ENCODE data around the gene PTPN5.

DNA sequence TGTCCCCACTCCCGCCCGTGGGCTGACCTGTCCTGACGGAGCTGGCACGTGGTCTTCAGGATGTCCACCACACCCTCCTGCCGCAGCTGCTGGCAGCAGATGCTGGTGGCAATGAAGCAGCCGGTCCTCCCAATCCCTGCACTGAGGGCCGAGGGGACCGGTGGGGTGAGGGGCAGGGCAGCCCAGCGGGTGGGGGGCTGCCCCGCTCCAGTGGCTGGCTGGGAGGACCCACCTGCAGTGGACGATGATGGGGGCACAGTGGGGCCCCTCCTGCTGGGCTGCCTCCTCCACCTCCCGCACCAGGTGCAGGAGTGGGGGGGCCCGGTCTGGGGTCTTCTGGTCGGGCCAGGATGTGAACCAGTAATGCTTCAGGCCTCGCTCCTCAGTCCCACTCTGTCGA lies 62.2 kb downstream of the PTPN5 start:
- TF ChIP-seq, protein P1, sequence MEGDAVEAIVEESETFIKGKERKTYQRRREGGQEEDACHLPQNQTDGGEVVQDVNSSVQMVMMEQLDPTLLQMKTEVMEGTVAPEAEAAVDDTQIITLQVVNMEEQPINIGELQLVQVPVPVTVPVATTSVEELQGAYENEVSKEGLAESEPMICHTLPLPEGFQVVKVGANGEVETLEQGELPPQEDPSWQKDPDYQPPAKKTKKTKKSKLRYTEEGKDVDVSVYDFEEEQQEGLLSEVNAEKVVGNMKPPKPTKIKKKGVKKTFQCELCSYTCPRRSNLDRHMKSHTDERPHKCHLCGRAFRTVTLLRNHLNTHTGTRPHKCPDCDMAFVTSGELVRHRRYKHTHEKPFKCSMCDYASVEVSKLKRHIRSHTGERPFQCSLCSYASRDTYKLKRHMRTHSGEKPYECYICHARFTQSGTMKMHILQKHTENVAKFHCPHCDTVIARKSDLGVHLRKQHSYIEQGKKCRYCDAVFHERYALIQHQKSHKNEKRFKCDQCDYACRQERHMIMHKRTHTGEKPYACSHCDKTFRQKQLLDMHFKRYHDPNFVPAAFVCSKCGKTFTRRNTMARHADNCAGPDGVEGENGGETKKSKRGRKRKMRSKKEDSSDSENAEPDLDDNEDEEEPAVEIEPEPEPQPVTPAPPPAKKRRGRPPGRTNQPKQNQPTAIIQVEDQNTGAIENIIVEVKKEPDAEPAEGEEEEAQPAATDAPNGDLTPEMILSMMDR (IDR thresholded peaks at IDR 0.05; ENCODE audit: insufficient read depth, low read length) = no peak
- TF ChIP-seq POLR2AphosphoS5 (IDR thresholded peaks at IDR 0.05; ENCODE audit: low read depth) (no peak), GABPA (IDR thresholded peaks at IDR 0.05; ENCODE audit: low read depth) (no peak)
- TF ChIP-seq, protein P2, sequence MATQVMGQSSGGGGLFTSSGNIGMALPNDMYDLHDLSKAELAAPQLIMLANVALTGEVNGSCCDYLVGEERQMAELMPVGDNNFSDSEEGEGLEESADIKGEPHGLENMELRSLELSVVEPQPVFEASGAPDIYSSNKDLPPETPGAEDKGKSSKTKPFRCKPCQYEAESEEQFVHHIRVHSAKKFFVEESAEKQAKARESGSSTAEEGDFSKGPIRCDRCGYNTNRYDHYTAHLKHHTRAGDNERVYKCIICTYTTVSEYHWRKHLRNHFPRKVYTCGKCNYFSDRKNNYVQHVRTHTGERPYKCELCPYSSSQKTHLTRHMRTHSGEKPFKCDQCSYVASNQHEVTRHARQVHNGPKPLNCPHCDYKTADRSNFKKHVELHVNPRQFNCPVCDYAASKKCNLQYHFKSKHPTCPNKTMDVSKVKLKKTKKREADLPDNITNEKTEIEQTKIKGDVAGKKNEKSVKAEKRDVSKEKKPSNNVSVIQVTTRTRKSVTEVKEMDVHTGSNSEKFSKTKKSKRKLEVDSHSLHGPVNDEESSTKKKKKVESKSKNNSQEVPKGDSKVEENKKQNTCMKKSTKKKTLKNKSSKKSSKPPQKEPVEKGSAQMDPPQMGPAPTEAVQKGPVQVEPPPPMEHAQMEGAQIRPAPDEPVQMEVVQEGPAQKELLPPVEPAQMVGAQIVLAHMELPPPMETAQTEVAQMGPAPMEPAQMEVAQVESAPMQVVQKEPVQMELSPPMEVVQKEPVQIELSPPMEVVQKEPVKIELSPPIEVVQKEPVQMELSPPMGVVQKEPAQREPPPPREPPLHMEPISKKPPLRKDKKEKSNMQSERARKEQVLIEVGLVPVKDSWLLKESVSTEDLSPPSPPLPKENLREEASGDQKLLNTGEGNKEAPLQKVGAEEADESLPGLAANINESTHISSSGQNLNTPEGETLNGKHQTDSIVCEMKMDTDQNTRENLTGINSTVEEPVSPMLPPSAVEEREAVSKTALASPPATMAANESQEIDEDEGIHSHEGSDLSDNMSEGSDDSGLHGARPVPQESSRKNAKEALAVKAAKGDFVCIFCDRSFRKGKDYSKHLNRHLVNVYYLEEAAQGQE (IDR thresholded peaks at IDR 0.05; ENCODE audit: insufficient replicate concordance, low read depth) = no peak

Data from HL-60 (cell line).